GM21367 (cell line): ENCODE measurements around the gene CBY2.

ENCODE experiments used
- ATAC-seq: cut with Tn5 transposase; IDR thresholded peaks from one replicate; pipeline ENCODE4 v1.9.1; 2021; ENCODE audit not compliant: unreplicated experiment

The CBY2 gene

GRCh38 chr13:45700971-45701900 is 884 bp upstream of the CBY2 start:
- peak; percentile 60 for ATAC-seq

GRCh38 chr13:45702869-45703391 is 810 bp downstream of the CBY2 start:
- ATAC-seq, result no peak

- no peak for ATAC-seq
Measured at GRCh38 chr13:45704211-45704739, 2.2 kb downstream of the CBY2 start.

GRCh38 chr13:45704854-45705695 is 3.0 kb downstream of the CBY2 start:
- no peak for ATAC-seq

GRCh38 chr13:45705918-45706317 is 3.8 kb downstream of the CBY2 start:
- no peak for ATAC-seq

- no peak for ATAC-seq
Measured at GRCh38 chr13:45707516-45708100, 5.5 kb downstream of the CBY2 start.

- no peak for ATAC-seq
Measured at GRCh38 chr13:45711951-45712350, 9.8 kb downstream of the CBY2 start.

GRCh38 chr13:45713106-45713690 is 11.1 kb downstream of the CBY2 start:
- ATAC-seq, result no peak

- ATAC-seq, result no peak
Measured at GRCh38 chr13:45713721-45714120, 11.6 kb downstream of the CBY2 start.

GRCh38 chr13:45714170-45714569 is 12.1 kb downstream of the CBY2 start:
- ATAC-seq, result no peak

GRCh38 chr13:45715351-45715750 is 13.2 kb downstream of the CBY2 start:
- ATAC-seq, result no peak

GRCh38 chr13:45717349-45717748 is 15.2 kb downstream of the CBY2 start:
- ATAC-seq, result no peak

GRCh38 chr13:45718063-45718462 is 15.9 kb downstream of the CBY2 start:
- no peak for ATAC-seq

- no peak for ATAC-seq
Measured at GRCh38 chr13:45718992-45719391, 16.9 kb downstream of the CBY2 start.

GRCh38 chr13:45721203-45721731 is 19.1 kb downstream of the CBY2 start:
- ATAC-seq, result no peak

- ATAC-seq, result no peak
Measured at GRCh38 chr13:45723798-45724197, 21.7 kb downstream of the CBY2 start.

GRCh38 chr13:45728759-45729158 is 26.6 kb downstream of the CBY2 start:
- no peak for ATAC-seq

GRCh38 chr13:45731455-45731854 is 29.3 kb downstream of the CBY2 start:
- no peak for ATAC-seq

GRCh38 chr13:45732916-45733315 is 30.8 kb downstream of the CBY2 start:
- no peak for ATAC-seq

GRCh38 chr13:45733361-45733760 is 31.2 kb downstream of the CBY2 start:
- no peak for ATAC-seq
